ENCODE results near the gene PRDM1.

DNA sequence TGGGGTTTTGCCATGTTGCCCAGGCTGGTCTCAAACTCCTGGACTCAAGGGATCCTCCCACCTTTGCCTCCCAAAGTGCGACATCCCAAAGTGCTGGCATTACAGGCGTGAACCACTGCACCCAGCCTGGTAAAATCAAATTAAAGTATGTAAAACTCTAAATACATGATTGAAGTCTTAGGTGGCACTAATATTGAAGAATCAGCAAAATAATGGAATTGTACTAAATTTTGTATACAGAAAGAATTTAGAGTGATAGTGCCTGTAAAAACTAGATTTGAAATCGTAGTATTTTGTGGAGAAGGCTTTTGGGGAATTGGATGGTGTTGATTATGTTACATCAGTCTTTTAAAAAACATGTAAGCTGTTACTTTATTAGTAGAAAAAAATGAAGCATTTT, 10.0 kb upstream of the PRDM1 start:
- no peak for TF ChIP-seq CTCF (conservative IDR thresholded peaks at IDR 0.05)
- no peak for TF ChIP-seq EZH2 (IDR thresholded peaks at IDR 0.05; ENCODE audit: low read depth)
